Panc1 (cell line): ENCODE data around the gene IFT22. TPM values are rescaled to one million over a fixed set of nuclear protein-coding genes. Genes with fewer than 3 reads are reported as not detected.

Experiments
- ATAC-seq: fragments of 200-7000 bp; cut with Tn5 transposase; 2 replicates; pipeline ENCODE4 v1.9.1; 2020; ENCODE audit warnings: mild to moderate bottlenecking, moderate library complexity
- BruUV-seq: library from RNA; stranded (reverse); fragments of 400-500 nt; replicated peaks from 2 replicates; lab custom pipeline; 2021; lab: Mats Ljungman, UMichigan
- CTCF ChIA-PET: fragments of 300-600 bp; sonication (Branson Sonifier 250); formaldehyde crosslinking; loops from one replicate; lab custom pipeline; 2022; ENCODE audit warnings: antibody characterized with exemption; lab: Charles Lee
- POLR2A ChIA-PET: fragments of 300-600 bp; sonication (Branson Sonifier 250); formaldehyde crosslinking; loops from one replicate; lab custom pipeline; 2022; ENCODE audit warnings: antibody characterized with exemption; lab: Charles Lee
- DNase-seq: peaks from one replicate; pipeline ENCODE4 v3.0.0-alpha.2; 2010; ENCODE audit warnings: low read depth, low spot score
- H3K27ac ChIP-seq: 2 replicates; pipeline ENCODE4 v1.5.1; 2011; ENCODE audit warnings: mild to moderate bottlenecking, low read length, inconsistent platforms
- H3K27me3 ChIP-seq: fragments of 200-500 bp; sonication (Bioruptor generic); 2 replicates; pipeline ENCODE4 v1.6.0; 2014; ENCODE audit warnings: low read length, inconsistent platforms; ENCODE audit not compliant: control insufficient read depth, insufficient read depth
- H3K36me3 ChIP-seq: fragments of 200-500 bp; sonication (Bioruptor generic); 2 replicates; pipeline ENCODE4 v1.5.1; 2014; ENCODE audit warnings: inconsistent platforms, mild to moderate bottlenecking, low read length, moderate library complexity; ENCODE audit not compliant: control insufficient read depth, insufficient read depth
- H3K4me1 ChIP-seq: 2 replicates; pipeline ENCODE4 v1.5.1; 2011; ENCODE audit warnings: inconsistent platforms, mild to moderate bottlenecking, low read length, moderate library complexity; ENCODE audit not compliant: control insufficient read depth, insufficient read depth
- H3K4me3 ChIP-seq, 2 experiments: 2 replicates each; pipeline ENCODE4 v1.5.1; 2011 to 2012; ENCODE audit warnings: low read depth in 2 of 2, low read length in 2 of 2, mild to moderate bottlenecking in 2 of 2, inconsistent platforms in 1 of 2, moderate library complexity in 1 of 2
- H3K9me3 ChIP-seq: fragments of 200-500 bp; sonication (Bioruptor generic); 2 replicates; pipeline ENCODE4 v1.5.1; 2014; ENCODE audit warnings: low read depth, mild to moderate bottlenecking, inconsistent platforms, low read length, moderate library complexity; ENCODE audit not compliant: control insufficient read depth, insufficient read depth
- POLR2AphosphoS5 ChIP-seq: IDR thresholded peaks from 2 replicates; pipeline ENCODE4 v1.6.1; 2012; ENCODE audit warnings: mild to moderate bottlenecking, low read depth, low read length, moderate library complexity
- SIN3A ChIP-seq: IDR thresholded peaks from 2 replicates; pipeline ENCODE4 v1.6.1; 2012; ENCODE audit warnings: low read depth, mild to moderate bottlenecking, low read length, moderate library complexity, borderline replicate concordance; ENCODE audit not compliant: insufficient read depth
- TCF7L2 ChIP-seq: IDR thresholded peaks from 2 replicates; pipeline ENCODE4 v1.6.1; 2011; ENCODE audit warnings: mild to moderate bottlenecking, low read depth, low read length, inconsistent platforms
- in situ Hi-C: cut with HindIII; loops from 2 replicates; pipeline ENCODE4 v1.10.0; 2016; ENCODE audit warnings: low sequenced_read_pairs, low pct_unique_long_range_greater_than_20kb
- intact Hi-C: fragments of 100-400 bp; cut with micrococcal nuclease; formaldehyde crosslinking; loops from one replicate; pipeline ENCODE4 v1.10.0; 2022; ENCODE audit not compliant: unreplicated experiment
- total RNA-seq: library from RNA; stranded (reverse); gene quantifications from one replicate; pipeline ENCODE4 v1.2.1, GENCODE V29; 2021; ENCODE audit not compliant: unreplicated experiment
- TF ChIP-seq, protein P1 (sequence below): fragments of 450-650 bp; IDR thresholded peaks from 2 replicates; pipeline ENCODE4 v1.5.1; 2017; ENCODE audit warnings: mild to moderate bottlenecking
- TF ChIP-seq, protein P2 (sequence below), 2 experiments: IDR thresholded peaks; 2 replicates each; pipeline ENCODE4 v1.6.1; 2011 to 2012; ENCODE audit warnings: low read depth in 2 of 2, control low read depth in 1 of 2, low read length in 1 of 2, mild to moderate bottlenecking in 1 of 2, moderate library complexity in 1 of 2; ENCODE audit not compliant: insufficient read depth in 1 of 2

The IFT22 gene
- total RNA-seq, 1 experiment from 2014 or later: 42.4 TPM

DNA sequence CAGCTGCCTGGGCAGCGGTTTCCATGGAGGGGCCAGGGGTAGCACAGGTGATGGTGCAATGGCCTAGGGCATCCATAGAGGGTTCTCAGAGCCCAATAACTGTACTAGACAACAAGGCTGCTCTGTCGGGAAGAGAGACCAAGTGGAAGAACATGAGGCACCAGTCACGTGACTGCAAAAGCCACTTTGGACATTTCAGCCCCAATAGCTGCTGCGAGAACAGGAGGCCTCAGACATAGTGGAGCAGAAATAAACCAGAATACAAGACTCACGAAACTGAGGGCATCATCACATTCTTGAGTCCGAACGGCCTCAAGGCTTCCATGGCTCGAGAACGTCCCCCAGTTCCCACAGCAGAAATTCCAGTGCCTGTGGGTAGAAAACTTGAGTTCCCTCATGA, 44.5 kb downstream of the IFT22 start (continued):
- TF ChIP-seq, protein P1, sequence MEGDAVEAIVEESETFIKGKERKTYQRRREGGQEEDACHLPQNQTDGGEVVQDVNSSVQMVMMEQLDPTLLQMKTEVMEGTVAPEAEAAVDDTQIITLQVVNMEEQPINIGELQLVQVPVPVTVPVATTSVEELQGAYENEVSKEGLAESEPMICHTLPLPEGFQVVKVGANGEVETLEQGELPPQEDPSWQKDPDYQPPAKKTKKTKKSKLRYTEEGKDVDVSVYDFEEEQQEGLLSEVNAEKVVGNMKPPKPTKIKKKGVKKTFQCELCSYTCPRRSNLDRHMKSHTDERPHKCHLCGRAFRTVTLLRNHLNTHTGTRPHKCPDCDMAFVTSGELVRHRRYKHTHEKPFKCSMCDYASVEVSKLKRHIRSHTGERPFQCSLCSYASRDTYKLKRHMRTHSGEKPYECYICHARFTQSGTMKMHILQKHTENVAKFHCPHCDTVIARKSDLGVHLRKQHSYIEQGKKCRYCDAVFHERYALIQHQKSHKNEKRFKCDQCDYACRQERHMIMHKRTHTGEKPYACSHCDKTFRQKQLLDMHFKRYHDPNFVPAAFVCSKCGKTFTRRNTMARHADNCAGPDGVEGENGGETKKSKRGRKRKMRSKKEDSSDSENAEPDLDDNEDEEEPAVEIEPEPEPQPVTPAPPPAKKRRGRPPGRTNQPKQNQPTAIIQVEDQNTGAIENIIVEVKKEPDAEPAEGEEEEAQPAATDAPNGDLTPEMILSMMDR: no peak

DNA sequence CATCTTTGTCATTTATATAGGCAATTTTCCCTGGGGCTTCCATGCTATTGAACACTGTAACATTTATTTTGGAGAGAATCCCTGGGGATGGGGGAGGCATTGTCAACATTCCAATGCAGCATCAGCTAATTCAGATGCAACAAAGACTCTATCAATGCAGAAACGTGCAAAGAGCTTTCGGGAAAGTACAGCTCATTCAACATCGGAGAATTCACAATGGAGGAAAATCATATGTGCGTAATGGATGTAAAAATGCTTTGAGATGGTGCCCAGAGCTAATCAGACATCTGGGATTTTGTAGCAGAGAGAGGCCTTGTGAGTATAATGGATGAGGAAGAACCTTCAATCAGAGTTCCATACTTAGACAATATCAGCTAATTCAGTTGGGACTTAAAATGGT, 48.4 kb downstream of the IFT22 start:
- in situ Hi-C loops: no loop called here
- no peaks in the 10 kb centered on the region for H3K27me3 ChIP-seq
- ATAC-seq: no peak

DNA sequence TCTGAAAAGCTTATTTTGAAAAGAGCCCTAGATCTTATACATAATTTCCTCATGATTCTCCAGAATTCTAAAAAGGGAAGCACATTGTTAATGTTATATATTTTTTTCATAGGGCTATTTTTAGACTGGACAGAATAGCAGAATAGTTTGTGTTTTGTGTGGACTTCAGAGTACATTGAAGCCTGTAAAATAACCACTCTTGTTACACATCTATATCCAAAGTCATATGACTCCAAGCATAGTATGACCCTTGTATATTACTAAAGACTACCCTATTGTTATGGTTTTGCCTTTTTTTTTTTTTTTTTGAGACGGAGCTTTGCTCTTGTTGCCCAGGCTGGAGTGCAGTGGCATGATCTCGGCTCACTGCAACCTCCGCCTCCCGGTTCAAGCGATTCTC, 50.6 kb downstream of the IFT22 start:
- H3K27ac ChIP-seq: no peak overlapping the region
- no peaks in the 10 kb centered on the region for H3K9me3 ChIP-seq
- TF ChIP-seq TCF7L2 (no peak), POLR2AphosphoS5 (no peak), SIN3A (no peak)
- TF ChIP-seq, protein P2, sequence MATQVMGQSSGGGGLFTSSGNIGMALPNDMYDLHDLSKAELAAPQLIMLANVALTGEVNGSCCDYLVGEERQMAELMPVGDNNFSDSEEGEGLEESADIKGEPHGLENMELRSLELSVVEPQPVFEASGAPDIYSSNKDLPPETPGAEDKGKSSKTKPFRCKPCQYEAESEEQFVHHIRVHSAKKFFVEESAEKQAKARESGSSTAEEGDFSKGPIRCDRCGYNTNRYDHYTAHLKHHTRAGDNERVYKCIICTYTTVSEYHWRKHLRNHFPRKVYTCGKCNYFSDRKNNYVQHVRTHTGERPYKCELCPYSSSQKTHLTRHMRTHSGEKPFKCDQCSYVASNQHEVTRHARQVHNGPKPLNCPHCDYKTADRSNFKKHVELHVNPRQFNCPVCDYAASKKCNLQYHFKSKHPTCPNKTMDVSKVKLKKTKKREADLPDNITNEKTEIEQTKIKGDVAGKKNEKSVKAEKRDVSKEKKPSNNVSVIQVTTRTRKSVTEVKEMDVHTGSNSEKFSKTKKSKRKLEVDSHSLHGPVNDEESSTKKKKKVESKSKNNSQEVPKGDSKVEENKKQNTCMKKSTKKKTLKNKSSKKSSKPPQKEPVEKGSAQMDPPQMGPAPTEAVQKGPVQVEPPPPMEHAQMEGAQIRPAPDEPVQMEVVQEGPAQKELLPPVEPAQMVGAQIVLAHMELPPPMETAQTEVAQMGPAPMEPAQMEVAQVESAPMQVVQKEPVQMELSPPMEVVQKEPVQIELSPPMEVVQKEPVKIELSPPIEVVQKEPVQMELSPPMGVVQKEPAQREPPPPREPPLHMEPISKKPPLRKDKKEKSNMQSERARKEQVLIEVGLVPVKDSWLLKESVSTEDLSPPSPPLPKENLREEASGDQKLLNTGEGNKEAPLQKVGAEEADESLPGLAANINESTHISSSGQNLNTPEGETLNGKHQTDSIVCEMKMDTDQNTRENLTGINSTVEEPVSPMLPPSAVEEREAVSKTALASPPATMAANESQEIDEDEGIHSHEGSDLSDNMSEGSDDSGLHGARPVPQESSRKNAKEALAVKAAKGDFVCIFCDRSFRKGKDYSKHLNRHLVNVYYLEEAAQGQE (IDR thresholded peaks at IDR 0.05; ENCODE audit: insufficient read depth in 1 of 2, low read depth in 2 of 2, low read length in 1 of 2): no peak
- TF ChIP-seq, protein P1: no peak
- DNase-seq (no peak), ATAC-seq (no peak)
- ChIA-PET POLR2A (no interaction called here), CTCF (interaction anchor here (0.6 kb wide), 1 partner anchor 13 kb away, joined by 10 read pairs; no protein-coding TSS in a partner anchor)
- intact Hi-C loops: no loop called here
- no peaks in the 10 kb centered on the region for H3K4me1 ChIP-seq
- BruUV-seq: no TSS peak
- no peaks in the 10 kb centered on the region for H3K27me3 ChIP-seq
- in situ Hi-C loops: no loop called here
- no peaks in the 10 kb centered on the region for H3K36me3 ChIP-seq
- H3K4me3 ChIP-seq: no peak overlapping the region

More for the DNA sequence above, 48.4 kb downstream of the IFT22 start:
- BruUV-seq: no TSS peak
- no peaks in the 10 kb centered on the region for H3K36me3 ChIP-seq
- ChIA-PET CTCF (no interaction called here), POLR2A (no interaction called here)
- H3K9me3 ChIP-seq: no peaks in the 10 kb centered on the region
- no peak overlapping the region for H3K27ac ChIP-seq
- no peak overlapping the region for H3K4me3 ChIP-seq
- intact Hi-C loops: no loop called here
- TF ChIP-seq POLR2AphosphoS5: no peak
- no peak for TF ChIP-seq TCF7L2
- no peak for TF ChIP-seq SIN3A
- TF ChIP-seq, protein P2 (IDR thresholded peaks at IDR 0.05; ENCODE audit: insufficient read depth in 1 of 2, low read depth in 2 of 2, low read length in 1 of 2): no peak
- TF ChIP-seq, protein P1: no peak
- no peak for DNase-seq
- no peaks in the 10 kb centered on the region for H3K4me1 ChIP-seq
